GM19328 (cell line): ENCODE data around the gene GALNT10.

Experiments used
- ATAC-seq: cut with Tn5 transposase; IDR thresholded peaks from one replicate; pipeline ENCODE4 v1.9.1; 2021; ENCODE audit warnings: mild to moderate bottlenecking, moderate library complexity; ENCODE audit not compliant: unreplicated experiment

Gene GALNT10

DNA sequence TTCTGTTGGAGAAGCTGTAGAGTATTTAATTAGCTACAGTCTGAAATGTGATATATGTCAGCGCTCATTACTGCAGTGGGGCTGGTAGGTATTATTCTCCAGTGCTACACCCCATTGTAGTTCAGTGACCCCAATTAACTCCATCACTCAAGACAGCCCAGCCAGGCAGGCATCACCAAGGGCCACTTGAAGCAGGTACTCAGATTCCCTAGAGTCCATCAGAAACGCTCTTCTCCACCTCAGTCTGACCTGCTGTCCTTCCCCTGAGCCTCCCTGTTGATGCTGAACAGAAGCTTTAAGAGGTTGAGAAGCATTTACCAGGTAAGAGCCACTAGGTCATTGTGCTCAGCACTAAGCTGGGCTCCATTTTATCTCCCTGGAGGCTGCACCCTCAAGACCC lies 71.8 kb downstream of the GALNT10 start:
- ATAC-seq, result no peak

DNA sequence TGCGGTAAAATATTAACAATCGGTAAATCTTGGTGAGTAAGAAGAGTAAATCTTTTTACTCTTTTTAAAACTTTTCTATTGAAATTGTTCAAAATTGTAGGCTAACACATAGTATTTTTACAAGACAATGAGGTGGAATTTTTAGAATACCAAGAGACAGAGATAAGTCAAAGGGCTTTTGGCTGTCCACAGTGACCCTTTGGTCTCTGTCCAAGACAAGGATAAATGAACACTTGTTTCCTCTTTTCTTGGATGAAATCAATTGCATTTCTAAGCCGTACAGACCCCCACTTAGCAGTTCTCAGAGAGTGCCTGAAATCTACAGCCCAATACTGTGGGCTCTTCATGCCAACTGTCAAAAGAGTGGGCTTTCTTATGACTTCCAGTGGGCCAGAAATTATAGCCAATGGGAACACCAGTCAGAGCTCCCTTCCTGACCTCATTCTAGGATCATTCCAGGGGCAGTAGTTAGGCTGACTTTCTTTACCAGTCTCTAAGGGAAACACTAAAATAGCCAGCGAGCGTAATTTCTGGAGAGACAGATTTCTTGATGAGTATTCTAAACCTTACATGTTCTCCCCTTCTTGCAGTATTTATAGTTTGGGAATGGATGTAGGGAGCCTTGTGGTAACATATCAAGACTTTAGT lies 74.1 kb downstream of the GALNT10 start:
- no peak for ATAC-seq

DNA sequence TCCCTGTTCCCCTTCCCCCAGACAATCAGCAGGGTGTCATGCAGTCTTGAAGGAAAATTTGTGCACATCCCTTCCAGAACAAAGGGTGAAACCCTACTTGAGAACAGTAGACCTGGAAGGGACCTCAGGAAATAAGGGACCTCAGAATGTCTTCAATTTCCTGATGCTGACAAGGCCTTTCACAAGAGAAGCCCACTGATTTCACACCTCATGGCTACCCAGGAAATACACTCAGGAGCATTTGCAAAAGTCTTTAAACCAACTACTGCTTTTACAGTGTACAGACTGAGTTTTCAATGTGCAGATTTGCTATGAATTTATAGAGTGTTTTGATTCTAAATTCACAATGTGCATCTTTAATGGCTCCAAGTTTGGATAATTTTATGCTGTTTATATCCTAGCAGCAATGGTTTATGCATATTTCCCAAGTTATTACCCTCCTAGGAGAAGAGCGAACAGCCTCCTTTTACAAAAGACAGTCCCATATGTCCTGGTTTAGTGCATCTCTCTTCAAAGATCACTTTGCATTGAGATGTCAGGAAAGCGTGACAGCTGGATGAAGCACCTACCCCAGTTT lies 74.8 kb downstream of the GALNT10 start:
- no peak for ATAC-seq

DNA sequence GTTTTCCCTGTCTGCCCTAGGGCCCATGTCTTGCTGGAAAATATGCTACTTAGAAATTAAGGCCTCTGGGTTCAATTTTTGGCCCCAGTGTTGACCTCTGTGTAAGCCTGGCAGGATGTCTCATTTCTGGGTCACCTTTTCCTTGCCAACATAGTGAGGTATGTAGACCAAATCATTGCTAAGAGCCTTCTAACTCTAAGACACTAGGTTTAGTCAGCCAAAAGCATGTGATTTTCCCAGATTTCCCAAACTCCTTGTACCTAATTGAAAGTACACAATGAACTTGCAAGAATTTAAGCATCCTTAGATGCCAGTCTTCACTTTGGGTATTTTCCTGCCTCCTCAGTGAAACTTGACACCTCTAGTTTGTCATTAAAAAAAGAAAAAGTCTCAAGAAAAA lies 77.0 kb downstream of the GALNT10 start:
- no peak for ATAC-seq

DNA sequence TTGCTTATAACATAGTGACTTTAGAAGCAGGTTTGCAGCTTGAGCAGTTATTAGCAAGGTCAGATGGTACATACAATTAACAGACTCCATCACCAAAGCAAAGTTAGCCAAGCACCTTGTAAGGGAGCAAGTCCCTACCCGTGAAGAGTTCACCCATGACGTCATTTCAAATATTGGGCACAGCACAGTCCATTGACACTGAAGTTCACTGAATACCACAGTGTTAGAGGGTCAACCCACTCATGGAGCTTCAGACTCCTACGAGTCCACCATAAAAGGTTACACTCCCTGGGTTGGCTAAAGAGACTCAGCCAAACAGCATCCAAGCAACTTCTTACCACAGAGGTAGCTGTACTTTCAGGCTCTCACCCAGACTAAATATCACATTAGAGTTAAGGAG lies 77.5 kb downstream of the GALNT10 start:
- no peak for ATAC-seq

DNA sequence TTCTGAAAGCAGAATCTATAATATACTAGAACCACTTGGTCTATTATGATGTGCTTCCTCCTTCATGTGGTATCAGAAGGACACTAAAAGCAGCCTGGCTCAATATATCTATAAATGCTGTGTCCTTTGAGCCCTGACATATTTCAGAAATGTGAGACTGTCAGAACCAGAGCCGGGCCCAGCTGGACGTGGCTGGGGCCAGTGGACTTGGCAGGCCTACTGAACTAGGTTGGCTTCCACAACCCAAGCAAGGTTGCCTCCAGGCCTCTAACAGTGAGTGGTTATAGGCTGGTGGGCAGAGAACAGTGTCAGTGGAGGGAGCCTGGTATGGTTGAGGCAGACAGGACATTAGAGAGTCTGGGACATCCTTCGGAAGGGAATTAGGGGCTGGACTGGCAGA lies 78.9 kb downstream of the GALNT10 start:
- ATAC-seq, result no peak

DNA sequence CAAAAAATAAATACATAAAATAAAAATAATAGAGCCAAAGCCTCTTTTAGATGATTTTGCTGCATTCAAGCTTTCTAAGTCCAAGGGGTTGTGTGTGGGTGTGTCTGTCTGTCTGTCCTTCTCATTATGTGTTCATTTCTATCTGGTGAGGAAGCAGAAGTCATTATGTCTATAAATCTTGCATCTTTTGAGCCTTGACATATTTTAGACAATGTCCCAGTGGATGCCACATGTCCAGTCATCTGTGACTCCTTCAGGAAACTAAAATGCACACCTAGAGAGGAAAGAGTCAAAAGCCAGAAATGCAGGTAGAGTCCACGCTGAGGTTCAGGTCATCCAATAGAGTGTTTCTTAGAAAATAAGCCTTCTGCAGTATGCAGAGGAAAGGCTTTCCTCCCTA lies 80.9 kb downstream of the GALNT10 start:
- no peak for ATAC-seq

DNA sequence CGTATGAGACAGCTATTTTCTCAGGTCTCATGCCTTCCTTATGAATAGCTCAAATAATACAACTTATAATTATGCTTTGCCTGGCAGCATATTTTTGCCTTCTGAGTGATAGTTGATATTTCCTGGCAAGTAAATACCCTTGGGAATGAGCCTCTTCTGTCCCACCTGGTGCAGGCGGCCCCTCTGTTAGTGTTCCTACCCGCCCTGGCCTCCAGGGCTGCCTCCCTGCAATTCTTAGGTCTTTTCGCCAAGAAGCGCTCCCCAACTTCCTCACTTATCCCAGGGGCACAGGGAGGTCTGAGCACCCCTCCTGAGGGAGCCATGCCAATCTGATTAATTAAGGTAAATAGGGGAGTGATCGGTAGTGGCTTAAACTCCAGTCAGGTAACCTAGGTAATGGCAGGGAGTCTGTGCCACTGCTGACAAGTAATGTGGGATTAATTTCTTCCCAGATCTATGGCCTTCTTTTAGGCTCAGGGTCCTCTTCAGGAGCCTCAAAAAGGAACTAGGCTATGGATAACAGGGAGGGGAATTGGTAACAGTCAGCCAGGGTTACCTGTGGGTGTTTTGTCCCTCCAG lies 81.5 kb downstream of the GALNT10 start:
- ATAC-seq, result no peak

DNA sequence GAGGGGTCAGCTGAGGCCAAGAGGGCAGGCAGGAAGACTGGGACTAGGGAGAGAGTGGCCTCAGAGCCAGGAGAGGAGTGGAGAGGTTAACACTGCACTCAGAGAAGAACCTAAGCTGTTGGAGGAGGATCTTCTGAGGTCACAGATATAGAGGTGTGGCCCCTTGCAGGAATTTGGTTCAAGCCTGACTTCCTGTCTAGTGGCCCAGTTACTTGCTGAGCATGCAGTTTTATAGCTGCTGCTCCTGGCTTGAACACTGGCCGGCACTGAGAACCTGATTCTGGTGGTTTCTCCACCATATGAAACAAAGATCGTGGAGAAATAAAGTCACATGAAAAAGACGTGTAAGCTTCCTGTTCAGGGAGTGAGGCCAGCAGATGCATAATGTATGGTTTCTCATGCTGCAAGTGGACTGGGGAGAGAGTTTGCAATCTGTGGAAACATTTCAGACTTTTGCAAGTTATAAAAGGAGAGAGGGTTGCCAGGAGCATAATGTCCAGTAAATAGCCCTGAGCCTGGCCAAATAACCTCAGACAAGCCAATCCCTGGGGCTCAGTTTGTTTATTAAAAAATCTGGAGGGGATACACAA lies 82.6 kb downstream of the GALNT10 start:
- ATAC-seq, result peak; percentile 57

DNA sequence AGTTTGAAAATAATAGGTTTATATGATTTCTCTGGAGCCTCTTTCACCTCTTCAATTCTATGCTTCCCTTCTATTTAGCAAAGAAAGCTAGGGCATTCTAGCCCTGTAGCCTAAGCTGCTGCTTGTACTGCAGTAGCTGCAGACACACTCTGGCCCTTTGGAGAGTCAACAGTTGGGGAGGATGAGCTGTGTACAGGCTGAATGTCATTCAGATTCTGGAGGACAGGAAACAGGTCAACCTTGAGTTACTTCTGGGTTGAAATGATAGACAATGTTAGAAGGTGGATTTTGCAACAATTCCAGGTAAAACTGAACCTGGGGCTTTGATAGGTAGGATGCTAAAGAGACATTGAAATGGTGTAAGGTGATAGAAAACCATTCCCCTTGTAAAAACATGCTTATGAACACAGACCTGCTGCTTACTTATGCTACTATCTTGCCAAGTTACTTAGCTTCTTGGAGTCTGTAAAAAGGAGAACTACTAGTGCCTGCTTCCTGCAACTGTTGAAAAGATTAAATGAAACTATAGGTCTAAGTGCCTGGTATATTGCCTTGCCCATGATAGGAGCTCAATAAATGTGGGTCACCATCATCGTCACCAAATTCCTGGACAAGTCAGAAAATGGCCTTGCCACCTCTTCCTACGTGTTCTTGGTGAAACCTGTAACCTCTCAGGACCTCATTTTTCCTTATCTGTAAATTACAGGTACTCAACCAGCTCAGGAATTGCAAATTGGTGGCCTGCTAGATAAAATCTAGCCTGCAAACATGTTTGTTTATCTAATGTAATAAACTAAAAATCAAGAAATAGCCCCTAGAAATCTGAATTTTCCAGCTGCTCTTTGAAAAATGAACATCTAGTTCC lies 83.7 kb downstream of the GALNT10 start:
- no peak for ATAC-seq

DNA sequence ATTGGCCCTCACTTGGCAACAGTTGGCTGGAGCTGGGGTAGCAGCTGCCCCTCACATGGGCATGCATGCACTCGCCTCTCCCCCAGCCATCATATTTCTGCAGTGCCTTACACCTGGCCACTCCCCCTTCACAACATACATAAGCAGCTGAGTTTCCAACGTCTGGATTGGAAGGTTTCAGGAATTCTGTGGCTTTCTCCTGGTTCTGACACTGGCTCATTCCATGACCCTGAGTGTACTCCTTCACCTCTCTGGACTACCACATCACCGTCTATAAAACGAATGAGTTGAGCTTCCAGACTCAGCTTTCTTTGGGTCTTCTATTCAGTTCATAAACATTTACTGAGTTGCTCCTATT lies 84.3 kb downstream of the GALNT10 start:
- no peak for ATAC-seq

DNA sequence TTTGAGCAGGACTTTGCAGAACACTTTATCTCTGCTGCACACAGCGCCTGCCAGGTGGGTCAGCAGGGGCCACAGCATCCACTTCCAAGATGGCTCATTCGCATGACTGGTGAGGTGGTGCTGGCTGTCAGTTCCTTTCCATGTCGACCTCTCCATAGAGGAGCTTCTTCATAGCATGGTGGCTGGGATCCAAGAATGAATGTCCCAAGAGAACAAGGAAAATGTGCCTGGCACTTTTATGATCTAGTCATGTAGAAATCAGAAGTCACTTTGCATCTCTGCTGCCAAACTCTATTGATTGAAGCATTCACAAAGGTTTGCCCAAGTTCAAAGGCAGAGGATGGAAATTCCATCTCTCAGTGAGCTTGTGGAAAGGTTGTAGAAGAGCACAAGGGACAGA lies 85.0 kb downstream of the GALNT10 start:
- no peak for ATAC-seq

DNA sequence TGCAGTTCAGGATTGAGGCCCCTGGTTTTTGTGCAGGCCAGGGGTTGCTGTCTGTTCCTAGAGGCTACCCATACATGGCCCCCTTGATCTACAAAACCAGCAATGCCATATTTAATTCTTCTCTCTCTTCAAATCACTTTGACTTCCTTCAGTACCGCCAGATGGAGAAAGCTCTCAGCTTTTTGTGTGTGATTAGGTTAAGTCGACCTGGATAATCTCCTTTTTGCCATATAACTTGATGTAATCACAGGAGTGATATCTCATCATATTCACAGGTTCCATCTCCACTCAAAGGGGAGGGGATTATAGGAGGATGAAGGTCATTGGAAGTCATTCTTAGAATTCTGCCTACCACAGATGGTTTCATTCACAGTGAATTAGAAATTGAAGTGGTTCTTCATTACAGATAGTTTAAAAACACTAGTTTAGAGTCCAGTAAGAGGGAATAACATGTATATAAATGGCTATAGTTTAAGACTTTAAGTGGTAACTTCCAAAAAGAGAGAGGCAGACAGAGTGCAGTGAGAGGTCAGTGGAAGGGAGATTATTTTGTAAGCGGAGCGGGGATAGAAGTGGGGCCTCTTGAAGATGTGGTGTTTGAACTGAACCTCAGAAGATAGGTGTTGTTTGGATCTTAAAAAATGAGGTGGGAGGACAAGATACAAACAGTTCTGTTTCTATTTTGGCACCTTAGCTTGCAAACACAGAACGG lies 85.9 kb downstream of the GALNT10 start:
- no peak for ATAC-seq

DNA sequence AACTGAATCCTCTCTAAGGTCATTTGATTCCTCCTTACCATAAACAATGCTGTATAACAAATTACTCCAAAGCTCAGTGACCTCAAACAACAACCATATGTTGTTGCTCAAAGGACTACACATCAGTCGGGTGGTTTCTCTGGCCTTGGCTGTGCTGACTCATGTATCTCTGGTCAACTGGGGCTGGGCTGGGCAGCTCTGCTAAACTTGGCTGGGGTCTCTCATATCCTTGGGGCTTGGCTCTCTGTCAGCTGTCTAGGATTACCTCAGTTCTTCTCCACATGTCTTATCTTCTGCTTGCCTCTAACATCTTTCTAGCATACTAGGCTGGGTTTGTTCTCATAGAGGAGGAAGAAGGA lies 86.4 kb downstream of the GALNT10 start:
- no peak for ATAC-seq

DNA sequence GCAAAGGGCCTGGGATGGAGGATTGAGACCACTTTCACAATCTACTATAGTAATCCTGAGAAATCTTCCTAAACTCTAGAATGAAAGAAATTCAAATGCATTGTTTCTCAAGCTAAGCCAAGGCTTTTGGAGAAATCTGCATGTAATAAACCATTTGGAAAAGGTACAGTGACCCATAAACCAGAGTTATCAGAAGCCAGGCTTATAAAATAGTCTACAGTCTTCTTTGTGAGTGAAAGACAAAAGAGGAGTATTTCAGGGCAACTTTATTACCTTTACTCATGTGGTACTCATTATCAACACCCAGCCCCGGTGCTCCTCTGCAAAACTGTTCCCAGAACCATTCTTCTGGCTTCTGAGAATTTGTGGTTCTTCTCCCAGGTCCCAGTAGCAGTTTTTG lies 87.0 kb downstream of the GALNT10 start:
- no peak for ATAC-seq

DNA sequence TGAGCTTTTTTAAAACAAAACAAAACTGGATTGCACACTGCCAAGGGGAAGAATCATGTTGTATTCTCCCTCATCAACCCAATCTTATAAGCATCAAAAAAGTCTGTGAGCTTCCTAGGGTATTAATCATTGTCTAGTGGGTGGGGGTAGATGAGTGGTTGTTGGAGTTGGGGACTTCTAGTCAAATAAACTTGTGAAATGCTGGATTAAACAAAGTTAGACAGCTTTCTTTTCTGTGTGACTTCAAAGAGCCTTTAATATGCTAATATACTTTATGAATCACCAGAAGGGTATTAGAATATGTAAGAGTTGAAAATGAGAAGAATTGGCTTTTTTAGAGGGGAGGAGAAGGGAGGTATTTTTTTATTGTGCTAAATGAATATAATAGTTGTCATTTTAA lies 87.7 kb downstream of the GALNT10 start:
- no peak for ATAC-seq

DNA sequence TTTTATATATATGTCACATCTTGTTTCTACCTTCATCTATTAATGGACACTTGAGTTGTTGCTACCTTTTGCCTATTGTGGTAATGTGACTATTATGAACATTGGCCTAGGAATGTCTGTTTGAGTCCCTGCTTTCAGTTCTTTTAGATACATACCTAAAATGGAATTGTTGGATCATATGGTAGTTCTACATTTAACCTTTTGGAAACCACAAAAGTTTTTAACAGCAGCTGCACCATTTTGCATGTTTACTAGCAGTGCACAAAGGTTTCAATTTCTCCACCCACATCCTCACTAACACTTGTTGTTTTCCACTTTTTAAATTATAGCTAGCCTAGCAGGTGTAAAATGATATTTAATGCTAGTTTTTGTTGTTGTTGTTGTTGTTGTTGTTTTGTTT lies 88.4 kb downstream of the GALNT10 start:
- peak; percentile 63 for ATAC-seq

DNA sequence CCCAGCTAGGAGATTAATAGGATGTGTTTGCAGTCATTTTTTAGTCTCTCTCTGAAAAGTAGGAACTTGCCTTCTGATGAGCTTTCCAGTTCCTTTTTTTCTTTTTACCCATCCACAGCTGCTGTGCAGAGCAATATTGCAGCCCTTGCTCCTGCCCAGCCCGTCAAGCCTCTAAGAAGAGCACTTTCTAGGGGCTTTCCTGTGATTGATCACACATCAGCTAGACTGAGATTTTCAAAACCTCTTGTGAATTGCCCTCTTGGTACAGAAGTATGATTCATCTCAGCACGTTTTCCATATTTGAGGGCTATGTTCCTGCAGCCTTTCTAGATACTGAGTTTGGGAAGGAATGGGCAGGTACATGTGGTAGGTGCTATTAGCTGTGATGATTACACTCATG lies 93.9 kb downstream of the GALNT10 start:
- ATAC-seq, result peak; percentile 77

DNA sequence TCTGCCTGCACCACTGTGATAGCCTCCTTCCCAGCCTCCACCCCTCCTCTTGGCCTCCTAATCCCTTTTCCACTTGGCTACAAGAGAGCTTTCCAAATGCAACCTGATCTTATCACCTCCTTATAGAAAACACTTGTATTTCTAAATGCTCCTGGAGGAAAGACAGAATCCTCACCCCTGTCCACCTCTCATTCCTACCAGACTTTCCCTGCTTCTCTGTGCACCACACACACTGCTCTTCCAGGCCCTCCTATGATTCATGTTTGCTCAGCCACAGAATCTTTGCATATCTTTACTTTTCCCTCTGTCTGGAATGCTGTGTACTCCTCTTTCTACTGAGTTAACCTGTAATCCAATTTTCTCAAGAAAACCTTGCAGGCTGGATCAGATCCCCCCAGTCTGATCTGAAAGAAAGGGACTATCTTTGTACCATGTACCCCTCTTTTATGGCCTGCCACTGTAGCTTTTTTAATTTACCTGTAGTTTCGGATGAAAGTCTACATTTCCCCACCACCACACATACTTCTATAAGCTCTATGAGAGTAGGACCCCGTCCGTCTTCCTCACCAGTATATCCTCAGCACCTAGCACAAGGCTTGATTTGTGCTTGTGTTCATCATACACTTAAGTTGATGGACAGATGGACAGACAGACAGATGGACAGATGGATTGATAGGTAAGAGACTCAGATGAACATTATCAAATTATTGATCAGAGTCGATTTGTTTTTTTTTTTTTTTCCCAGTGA lies 95.3 kb downstream of the GALNT10 start:
- ATAC-seq, result no peak

DNA sequence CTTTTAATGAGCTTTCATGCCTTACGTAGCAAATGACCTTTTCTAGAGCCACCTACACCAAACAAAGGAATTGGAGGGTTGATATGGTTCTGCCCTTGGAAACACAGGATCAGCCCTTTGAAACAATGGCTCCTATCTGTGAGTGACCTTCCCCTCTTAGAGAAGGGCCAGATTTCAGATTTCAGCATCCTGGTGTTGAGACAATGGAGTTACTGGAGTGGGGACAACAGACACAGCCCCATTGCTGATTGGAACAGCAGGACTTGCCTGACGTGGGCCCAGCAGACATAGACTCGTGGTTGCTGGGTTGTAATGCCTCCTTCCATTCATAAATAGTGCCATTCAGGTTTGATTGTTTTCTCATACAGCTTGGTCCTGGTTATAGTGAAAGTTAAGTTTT lies 96.0 kb downstream of the GALNT10 start:
- no peak for ATAC-seq
